Adipocyte (in vitro differentiated cells): ENCODE data around the gene ENDOD1.
"Not testable (repeated sequence)": the region's sequence is repeated elsewhere in the genome, so short reads cannot be mapped to it uniquely, and the experiment has no call there.

Experiments used
- DNase-seq: peaks from one replicate; pipeline ENCODE4 v3.0.0-alpha.2; 2015; ENCODE audit warnings: low read depth
- H3K27me3 ChIP-seq: replicated peaks from 2 replicates; pipeline ENCODE4 v1.7.0; 2013; ENCODE audit warnings: mild to moderate bottlenecking, low read length, moderate library complexity; ENCODE audit not compliant: control insufficient read depth, insufficient read depth
- H3K36me3 ChIP-seq: 2 replicates; pipeline ENCODE4 v1.7.0; 2013; ENCODE audit warnings: low read length, mild to moderate bottlenecking, moderate library complexity; ENCODE audit not compliant: control insufficient read depth, insufficient read depth, severe bottlenecking
- H3K4me1 ChIP-seq: 2 replicates; pipeline ENCODE4 v1.7.0; 2013; ENCODE audit warnings: mild to moderate bottlenecking, low read length, moderate library complexity; ENCODE audit not compliant: control insufficient read depth, insufficient read depth
- H3K4me3 ChIP-seq: 2 replicates; pipeline ENCODE4 v1.7.0; 2013; ENCODE audit warnings: mild to moderate bottlenecking, low read length, moderate library complexity
- H3K9ac ChIP-seq: 2 replicates; pipeline ENCODE4 v1.7.0; 2013; ENCODE audit warnings: mild to moderate bottlenecking, low read length, moderate library complexity
- H3K9me3 ChIP-seq: 2 replicates; pipeline ENCODE4 v1.7.0; 2013; ENCODE audit warnings: mild to moderate bottlenecking, low read length, moderate library complexity; ENCODE audit not compliant: control insufficient read depth

Gene ENDOD1

GRCh38 chr11:95135155-95135554, 45.5 kb downstream of the ENDOD1 start:
- no peaks in the 10 kb centered on the region for H3K27me3 ChIP-seq
- H3K9me3 ChIP-seq = no peaks in the 10 kb centered on the region
- DNase-seq = no peak
- H3K4me3 ChIP-seq = no peak overlapping the region
- peaks cover 13% of the 10 kb centered on the region for H3K4me1 ChIP-seq
- H3K9ac ChIP-seq = no peak overlapping the region
- no peaks in the 10 kb centered on the region for H3K36me3 ChIP-seq

- Histone ChIP-seq H3K4me3 (no peak overlapping the region), H3K4me1 (peaks cover 13% of the 10 kb centered on the region), H3K9me3 (no peaks in the 10 kb centered on the region), H3K9ac (no peak overlapping the region), H3K27me3 (no peaks in the 10 kb centered on the region), H3K36me3 (no peaks in the 10 kb centered on the region)
- DNase-seq = no peak
Measured at GRCh38 chr11:95135880-95136279, 46.2 kb downstream of the ENDOD1 start.

GRCh38 chr11:95136747-95137146, 47.1 kb downstream of the ENDOD1 start:
- H3K4me3 ChIP-seq, H3K36me3 ChIP-seq, H3K27me3 ChIP-seq, DNase-seq, H3K9me3 ChIP-seq, H3K9ac ChIP-seq: not testable (repeated sequence)
- H3K4me1 ChIP-seq = peaks cover 13% of the 10 kb centered on the region

- no peak for DNase-seq
- Histone ChIP-seq H3K4me1 (peaks cover 13% of the 10 kb centered on the region), H3K27me3 (no peaks in the 10 kb centered on the region), H3K9ac (no peak overlapping the region), H3K9me3 (no peaks in the 10 kb centered on the region), H3K36me3 (no peaks in the 10 kb centered on the region), H3K4me3 (no peak overlapping the region)
Measured at GRCh38 chr11:95137299-95137698, 47.7 kb downstream of the ENDOD1 start.

GRCh38 chr11:95138448-95138847, 48.8 kb downstream of the ENDOD1 start:
- H3K4me3 ChIP-seq = no peak overlapping the region
- peak; percentile 52 for DNase-seq
- no peak overlapping the region for H3K9ac ChIP-seq
- H3K4me1 ChIP-seq = peaks cover 24% of the 10 kb centered on the region
- no peaks in the 10 kb centered on the region for H3K36me3 ChIP-seq
- H3K27me3 ChIP-seq = no peaks in the 10 kb centered on the region
- H3K9me3 ChIP-seq = no peaks in the 10 kb centered on the region

GRCh38 chr11:95140397-95141033, 50.9 kb downstream of the ENDOD1 start:
- H3K36me3 ChIP-seq = no peaks in the 10 kb centered on the region
- H3K9me3 ChIP-seq = no peaks in the 10 kb centered on the region
- peaks cover 28% of the 10 kb centered on the region for H3K4me1 ChIP-seq
- H3K27me3 ChIP-seq = no peaks in the 10 kb centered on the region
- H3K4me3 ChIP-seq = no peak overlapping the region
- H3K9ac ChIP-seq = no peak overlapping the region
- no peak for DNase-seq

GRCh38 chr11:95142431-95142830, 52.8 kb downstream of the ENDOD1 start:
- Histone ChIP-seq H3K27me3 (no peaks in the 10 kb centered on the region), H3K4me3 (no peak overlapping the region), H3K36me3 (no peaks in the 10 kb centered on the region), H3K9ac (no peak overlapping the region), H3K9me3 (no peaks in the 10 kb centered on the region), H3K4me1 (peaks cover 40% of the 10 kb centered on the region)
- no peak for DNase-seq

- H3K27me3 ChIP-seq = no peaks in the 10 kb centered on the region
Measured at GRCh38 chr11:95143106-95143681, 53.5 kb downstream of the ENDOD1 start.

GRCh38 chr11:95144313-95145235, 54.9 kb downstream of the ENDOD1 start:
- no peak for DNase-seq
- Histone ChIP-seq H3K4me3 (no peak overlapping the region), H3K9ac (no peak overlapping the region), H3K27me3 (no peaks in the 10 kb centered on the region), H3K4me1 (peaks cover 57% of the 10 kb centered on the region), H3K9me3 (no peaks in the 10 kb centered on the region), H3K36me3 (no peaks in the 10 kb centered on the region)

More at GRCh38 chr11:95143106-95143681, 53.5 kb downstream of the ENDOD1 start:
- DNase-seq = no peak
- no peak overlapping the region for H3K9ac ChIP-seq
- H3K4me3 ChIP-seq = no peak overlapping the region
- H3K36me3 ChIP-seq = no peaks in the 10 kb centered on the region
- peaks cover 47% of the 10 kb centered on the region for H3K4me1 ChIP-seq
- H3K9me3 ChIP-seq = no peaks in the 10 kb centered on the region

- no peak overlapping the region for H3K4me3 ChIP-seq
- peaks cover 63% of the 10 kb centered on the region for H3K4me1 ChIP-seq
- H3K9me3 ChIP-seq = no peaks in the 10 kb centered on the region
- no peak overlapping the region for H3K9ac ChIP-seq
- H3K36me3 ChIP-seq = no peaks in the 10 kb centered on the region
- no peaks in the 10 kb centered on the region for H3K27me3 ChIP-seq
- no peak for DNase-seq
Measured at GRCh38 chr11:95145430-95146060, 55.9 kb downstream of the ENDOD1 start.

GRCh38 chr11:95147364-95147905, 57.8 kb downstream of the ENDOD1 start:
- Histone ChIP-seq H3K27me3 (no peaks in the 10 kb centered on the region), H3K4me3 (no peak overlapping the region)
- peak; percentile 88 for DNase-seq

More at GRCh38 chr11:95147364-95147905, 57.8 kb downstream of the ENDOD1 start:
- no peaks in the 10 kb centered on the region for H3K36me3 ChIP-seq
- H3K9ac ChIP-seq = no peak overlapping the region
- peaks cover 62% of the 10 kb centered on the region for H3K4me1 ChIP-seq
- H3K9me3 ChIP-seq = no peaks in the 10 kb centered on the region
